ENCODE results near the gene OR10V1. TPM values are rescaled to one million over a fixed set of nuclear protein-coding genes. Genes with fewer than 3 reads are reported as not detected.
A peak's percentile ranks its signal among the peaks of the same experiment; 100 is the strongest.

OR10V1 gene
- total RNA-seq, 1 donor from 2014 or later = not detected

DNA sequence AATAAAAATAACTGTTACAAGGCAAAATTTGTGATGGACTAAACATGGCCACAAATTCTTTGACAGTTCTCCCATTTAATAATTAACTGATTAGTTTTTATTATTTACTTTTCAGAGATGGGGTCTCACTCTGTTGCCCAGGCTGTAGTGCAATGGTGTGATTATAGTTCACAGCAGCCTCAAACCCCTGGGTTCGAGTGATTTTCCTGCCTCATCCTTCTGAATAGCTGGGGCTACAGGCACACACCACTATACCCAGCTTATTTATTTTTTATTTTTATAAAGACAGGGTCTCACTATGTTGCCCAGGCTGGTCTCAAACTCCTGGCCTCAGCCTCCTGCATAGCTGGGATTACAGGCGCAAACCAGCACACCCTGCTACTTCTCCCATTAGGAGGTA lies 40.4 kb downstream of the OR10V1 start:
- no peaks in the 10 kb centered on the region for H3K9me3 Mint-ChIP-seq

GRCh38 chr11:59671471-59671870 lies 42.2 kb downstream of the OR10V1 start:
- Mint-ChIP-seq H3K36me3 (ENCODE audit: low read depth) (peaks cover 17% of the 10 kb centered on the region), H3K27me3 (ENCODE audit: low read depth) (no peaks in the 10 kb centered on the region), H3K27ac (no peak overlapping the region), H3K4me1 (ENCODE audit: low read depth) (peaks cover 33% of the 10 kb centered on the region), H3K9me3 (no peaks in the 10 kb centered on the region), H3K4me3 (ENCODE audit: low read depth) (no peak overlapping the region)
- no peak for DNase-seq (ENCODE audit: low spot score)
- intact Hi-C loops (cut with micrococcal nuclease) = no loop called here

More for the DNA sequence above, 40.4 kb downstream of the OR10V1 start:
- H3K4me1 Mint-ChIP-seq (ENCODE audit: low read depth) = peaks cover 16% of the 10 kb centered on the region
- no peaks in the 10 kb centered on the region for H3K36me3 Mint-ChIP-seq (ENCODE audit: low read depth)
- no peak overlapping the region for H3K27ac Mint-ChIP-seq
- H3K4me3 Mint-ChIP-seq (ENCODE audit: low read depth) = no peak overlapping the region
- no peak for DNase-seq (ENCODE audit: low spot score)
- intact Hi-C loops (cut with micrococcal nuclease) = no loop called here
- H3K27me3 Mint-ChIP-seq (ENCODE audit: low read depth) = no peaks in the 10 kb centered on the region

GRCh38 chr11:59669611-59670009 lies 44.0 kb downstream of the OR10V1 start:
- Mint-ChIP-seq H3K4me1 (ENCODE audit: low read depth) (peaks cover 34% of the 10 kb centered on the region), H3K27me3 (ENCODE audit: low read depth) (no peaks in the 10 kb centered on the region), H3K36me3 (ENCODE audit: low read depth) (peaks cover 33% of the 10 kb centered on the region), H3K27ac (peak overlapping the region; percentile 98), H3K9me3 (no peaks in the 10 kb centered on the region), H3K4me3 (ENCODE audit: low read depth) (peak overlapping the region; percentile 97)
- intact Hi-C loops (cut with micrococcal nuclease) = loop anchor here (1.0 to 2.0 kb wide), 6 partner anchors 53 to 1091 kb away; partner anchors contain the start of genes MRPL16, STX3 and ZFP91
- no peak for DNase-seq (ENCODE audit: low spot score)

GRCh38 chr11:59668950-59669610 lies 44.6 kb downstream of the OR10V1 start, which contains the start of gene PATL1:
TSS of gene PATL1 (minus strand) at chr11:59669037. CDS start at chr11:59668895, 142 bp downstream.
- intact Hi-C loops (cut with micrococcal nuclease) = loop anchor here (1.0 to 2.0 kb wide), 6 partner anchors 53 to 1090 kb away; partner anchors contain the start of genes MRPL16, STX3 and ZFP91
- Mint-ChIP-seq H3K4me3 (ENCODE audit: low read depth) (peak within 1 kb of the TSS; percentile 97), H3K36me3 (ENCODE audit: low read depth) (peaks cover 37% of the 10 kb centered on the region), H3K9me3 (no peaks in the 10 kb centered on the region), H3K27me3 (ENCODE audit: low read depth) (no peaks in the 10 kb centered on the region), H3K27ac (peak within 1 kb of the TSS; percentile 98), H3K4me1 (ENCODE audit: low read depth) (peaks cover 36% of the 10 kb centered on the region)
- DNase-seq (ENCODE audit: low spot score) = peak; percentile 99

GRCh38 chr11:59668188-59668949 lies 45.3 kb downstream of the OR10V1 start:
- Mint-ChIP-seq H3K9me3 (no peaks in the 10 kb centered on the region), H3K36me3 (ENCODE audit: low read depth) (peaks cover 42% of the 10 kb centered on the region), H3K27me3 (ENCODE audit: low read depth) (no peaks in the 10 kb centered on the region), H3K4me3 (ENCODE audit: low read depth) (peak overlapping the region; percentile 88), H3K4me1 (ENCODE audit: low read depth) (peaks cover 41% of the 10 kb centered on the region), H3K27ac (peak overlapping the region; percentile 91)
- intact Hi-C loops (cut with micrococcal nuclease) = loop anchor here (2.0 kb wide), 2 partner anchors 190 to 1090 kb away; partner anchors contain the start of gene ZFP91
- no peak for DNase-seq (ENCODE audit: low spot score)

GRCh38 chr11:59667812-59668187 lies 45.8 kb downstream of the OR10V1 start:
- no peak for DNase-seq (ENCODE audit: low spot score)
- peak overlapping the region; percentile 91 for H3K27ac Mint-ChIP-seq
- peak overlapping the region; percentile 88 for H3K4me3 Mint-ChIP-seq (ENCODE audit: low read depth)
- no peaks in the 10 kb centered on the region for H3K27me3 Mint-ChIP-seq (ENCODE audit: low read depth)
- intact Hi-C loops (cut with micrococcal nuclease) = loop anchor here (2.0 kb wide), 2 partner anchors 191 to 1089 kb away; partner anchors contain the start of gene ZFP91
- no peaks in the 10 kb centered on the region for H3K9me3 Mint-ChIP-seq
- H3K36me3 Mint-ChIP-seq (ENCODE audit: low read depth) = peaks cover 48% of the 10 kb centered on the region
- peaks cover 46% of the 10 kb centered on the region for H3K4me1 Mint-ChIP-seq (ENCODE audit: low read depth)

DNA sequence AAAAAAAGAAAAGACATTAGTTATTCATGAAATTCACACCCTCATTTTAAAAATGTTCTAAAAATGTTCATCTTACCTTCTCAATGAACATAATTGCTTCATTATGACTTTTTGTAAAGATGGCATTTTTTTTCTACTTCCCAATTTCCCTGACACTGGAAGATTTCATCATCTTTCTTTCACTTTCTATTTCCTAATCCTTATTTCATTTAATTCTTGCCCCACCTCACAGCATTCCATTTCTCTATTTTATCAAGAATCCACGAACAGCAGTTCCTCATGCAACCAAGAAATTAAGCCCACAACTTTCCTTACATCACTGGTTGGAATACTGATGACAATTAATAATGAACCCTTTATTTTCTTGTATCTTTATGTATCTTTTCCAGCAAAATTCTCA lies 46.7 kb downstream of the OR10V1 start:
- H3K4me3 Mint-ChIP-seq (ENCODE audit: low read depth) = peak overlapping the region; percentile 88
- H3K27me3 Mint-ChIP-seq (ENCODE audit: low read depth) = no peaks in the 10 kb centered on the region
- peaks cover 46% of the 10 kb centered on the region for H3K4me1 Mint-ChIP-seq (ENCODE audit: low read depth)
- H3K27ac Mint-ChIP-seq = peak overlapping the region; percentile 91
- DNase-seq (ENCODE audit: low spot score) = no peak
- intact Hi-C loops (cut with micrococcal nuclease) = no loop called here
- H3K9me3 Mint-ChIP-seq = no peaks in the 10 kb centered on the region
- peaks cover 48% of the 10 kb centered on the region for H3K36me3 Mint-ChIP-seq (ENCODE audit: low read depth)

Other genes with a start within 250 kb of the OR10V1 start
- not detected in 2 replicates for gene OR4D10, start 240.5 kb downstream of the OR10V1 start, total RNA-seq
- gene OR4D11, start 210.3 kb downstream of the OR10V1 start, total RNA-seq = not detected in 2 replicates
- not detected in 2 replicates for gene OR4D9, start 202.3 kb downstream of the OR10V1 start, total RNA-seq
- gene OSBP, start 98.1 kb downstream of the OR10V1 start, total RNA-seq = 42.8 and 43.4 TPM in 2 replicates
- 69.0 and 71.2 TPM in 2 replicates for gene PATL1, start 44.8 kb downstream of the OR10V1 start, total RNA-seq
- gene STX3, start 41.5 kb upstream of the OR10V1 start, total RNA-seq = 9.9 and 14.1 TPM in 2 replicates
- 87.7 and 90.4 TPM in 2 replicates for gene MRPL16, start 96.9 kb upstream of the OR10V1 start, total RNA-seq
- not detected in 2 replicates for gene CBLIF, start 131.7 kb upstream of the OR10V1 start, total RNA-seq
- 0.25 TPM in 1 of 2 replicates, not detected in the other for gene TCN1, start 152.6 kb upstream of the OR10V1 start, total RNA-seq
- gene OOSP3, start 164.9 kb upstream of the OR10V1 start, total RNA-seq = not detected in 2 replicates
- gene OOSP1, start 224.6 kb upstream of the OR10V1 start, total RNA-seq = not detected in 2 replicates

Data from activated T-helper 2 cell treated with anti-CD3 and anti-CD28 coated beads, Interferon-gamma antibody, Interleukin-2, Interleukin-4, amounts not matched to agents 10 μg/mL and 5 μg/mL and 100 μg/mL, durations not matched to agents 14 hours and 24 hours and 36 hours (primary cell).